WTC11 (cell line): Measurements from ENCODE around the gene KLC1. TPM values are rescaled to one million over a fixed set of nuclear protein-coding genes. Genes with fewer than 3 reads are reported as not detected.
A peak's percentile ranks its signal among the peaks of the same experiment; 100 is the strongest.

Experiments
- ATAC-seq: fragments of 200-7000 bp; cut with Tn5 transposase; 2 replicates; pipeline ENCODE4 v1.10.0; 2021; ENCODE audit warnings: mild to moderate bottlenecking, moderate library complexity
- CTCF ChIA-PET: fragments of 300-600 bp; sonication (Branson Sonifier 250); formaldehyde crosslinking; loops from one replicate; lab custom pipeline; 2021; ENCODE audit warnings: antibody characterized with exemption; lab: Charles Lee
- POLR2A ChIA-PET: fragments of 350-600 bp; sonication (Branson Sonifier 250); formaldehyde crosslinking; loops from one replicate; lab custom pipeline; 2021; ENCODE audit warnings: antibody characterized with exemption; lab: Charles Lee
- DNase-seq: peaks from one replicate; pipeline ENCODE4 v3.0.0; 2021; ENCODE audit warnings: low spot score
- H3K27ac Mint-ChIP-seq: 2 replicates; pipeline ENCODE4 v1.8.0; 2021; ENCODE audit warnings: mixed read lengths
- H3K27me3 Mint-ChIP-seq: 2 replicates; pipeline ENCODE4 v1.8.0; 2021; ENCODE audit warnings: low read depth, mild to moderate bottlenecking, moderate library complexity, mixed read lengths
- H3K36me3 Mint-ChIP-seq: 2 replicates; pipeline ENCODE4 v1.8.0; 2021; ENCODE audit warnings: mixed read lengths
- H3K4me1 Mint-ChIP-seq: 2 replicates; pipeline ENCODE4 v1.8.0; 2022; ENCODE audit warnings: mixed read lengths
- H3K4me3 Mint-ChIP-seq: 2 replicates; pipeline ENCODE4 v1.8.0; 2021; ENCODE audit warnings: mild to moderate bottlenecking, moderate library complexity, mixed read lengths
- H3K9me3 Mint-ChIP-seq: 2 replicates; pipeline ENCODE4 v1.8.0; 2021; ENCODE audit warnings: mixed read lengths
- ATF6 ChIP-seq: sonication (generic); formaldehyde crosslinking; IDR thresholded peaks from 2 replicates; pipeline ENCODE4 v1.8.1; 2023; ENCODE audit warnings: mild to moderate bottlenecking, missing genetic modification reagents
- FOXP1 ChIP-seq: sonication (generic); formaldehyde crosslinking; IDR thresholded peaks from 2 replicates; pipeline ENCODE4 v1.8.0; 2022; ENCODE audit warnings: missing genetic modification reagents, mild to moderate bottlenecking, moderate library complexity, borderline replicate concordance
- IRF2 ChIP-seq: sonication (generic); formaldehyde crosslinking; IDR thresholded peaks from 2 replicates; pipeline ENCODE4 v1.8.0; 2022; ENCODE audit warnings: low read depth, missing genetic modification reagents, borderline replicate concordance
- OVOL2 ChIP-seq: fragments of 250-450 bp; sonication (Bioruptor Pico); IDR thresholded peaks from 2 replicates; pipeline ENCODE4 v1.9.0; 2021; ENCODE audit warnings: mild to moderate bottlenecking, borderline replicate concordance
- SP1 ChIP-seq: sonication (generic); formaldehyde crosslinking; conservative IDR thresholded peaks from 2 replicates; pipeline ENCODE4 v1.8.1; 2022; ENCODE audit warnings: missing genetic modification reagents
- ZNF263 ChIP-seq: sonication (generic); formaldehyde crosslinking; IDR thresholded peaks from 2 replicates; pipeline ENCODE4 v1.8.1; 2022; ENCODE audit warnings: low read depth, mild to moderate bottlenecking, moderate library complexity, missing genetic modification reagents
- ZNF317 ChIP-seq: sonication (generic); formaldehyde crosslinking; IDR thresholded peaks from 2 replicates; pipeline ENCODE4 v1.8.1; 2023; ENCODE audit warnings: low read depth, mild to moderate bottlenecking, moderate library complexity, missing genetic modification reagents, borderline replicate concordance
- ZNF423 ChIP-seq: fragments of 250-450 bp; sonication (Bioruptor Pico); IDR thresholded peaks from 2 replicates; pipeline ENCODE4 v2.1.2; 2022; ENCODE audit warnings: mild to moderate bottlenecking, moderate library complexity
- ZNF532 ChIP-seq: fragments of 250-450 bp; sonication (Bioruptor Pico); IDR thresholded peaks from 2 replicates; pipeline ENCODE4 v1.9.0; 2021; ENCODE audit warnings: mild to moderate bottlenecking, borderline replicate concordance
- total RNA-seq: library from RNA; stranded (reverse); gene quantifications from 3 replicates; pipeline ENCODE4 v1.2.3, GENCODE V29; 2021
- TF ChIP-seq, protein P1 (sequence below): sonication (generic); formaldehyde crosslinking; conservative IDR thresholded peaks from 2 replicates; pipeline ENCODE4 v1.8.1; 2022; ENCODE audit warnings: mild to moderate bottlenecking, missing genetic modification reagents
- TF ChIP-seq, protein P2 (sequence below): fragments of 250-450 bp; sonication (Bioruptor Pico); IDR thresholded peaks from 2 replicates; pipeline ENCODE4 v1.9.0; 2021; ENCODE audit warnings: mild to moderate bottlenecking
- TF ChIP-seq, protein P3 (sequence below): sonication (generic); formaldehyde crosslinking; conservative IDR thresholded peaks from 2 replicates; pipeline ENCODE4 v1.8.1; 2023; ENCODE audit warnings: mild to moderate bottlenecking, low read depth, missing genetic modification reagents, moderate library complexity

KLC1 gene
- total RNA-seq, 1 experiment from 2014 or later, result 171 TPM

- no peak for ATAC-seq
- Mint-ChIP-seq H3K36me3 (peaks cover 12% of the 10 kb centered on the region; the same call in 1 of the 2 replicates), H3K9me3 (no peaks in the 10 kb centered on the region), H3K4me3 (no peak overlapping the region), H3K27ac (no peak overlapping the region), H3K4me1 (peaks cover 13% of the 10 kb centered on the region), H3K27me3 (no peaks in the 10 kb centered on the region; the same call in 1 of the 2 replicates)
- DNase-seq, result no peak
- POLR2A ChIA-PET, result no interaction called here
- TF ChIP-seq FOXP1 (peak; percentile 30; the same call in 1 of the 2 replicates), ZNF423 (CRISPR knock-in tag) (no peak)
- CTCF ChIA-PET, result interaction anchor here (0.7 kb wide), 1 partner anchor 18 kb away, joined by 3 read pairs; no protein-coding TSS in a partner anchor
These were observed 68.8 kb downstream of the KLC1 start for GRCh38 chr14:103697603-103698379.

GRCh38 chr14:103698380-103699260 lies 69.6 kb downstream of the KLC1 start:
- ChIA-PET POLR2A (no interaction called here), CTCF (no interaction called here)
- Mint-ChIP-seq H3K27ac (no peak overlapping the region), H3K27me3 (no peaks in the 10 kb centered on the region; the same call in 1 of the 2 replicates), H3K9me3 (no peaks in the 10 kb centered on the region), H3K36me3 (peaks cover 17% of the 10 kb centered on the region; the same call in 1 of the 2 replicates), H3K4me3 (no peak overlapping the region), H3K4me1 (peaks cover 15% of the 10 kb centered on the region)
- DNase-seq, result no peak
- ATAC-seq, result peak; percentile 7
- TF ChIP-seq, protein P1, sequence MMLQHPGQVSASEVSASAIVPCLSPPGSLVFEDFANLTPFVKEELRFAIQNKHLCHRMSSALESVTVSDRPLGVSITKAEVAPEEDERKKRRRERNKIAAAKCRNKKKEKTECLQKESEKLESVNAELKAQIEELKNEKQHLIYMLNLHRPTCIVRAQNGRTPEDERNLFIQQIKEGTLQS, result no peak
- TF ChIP-seq SP1 (CRISPR knock-in tag), result no peak
- no peak for TF ChIP-seq ZNF263
- no peak for TF ChIP-seq ZNF317
- TF ChIP-seq IRF2 (CRISPR knock-in tag), result no peak
- TF ChIP-seq OVOL2 (CRISPR knock-in tag), result no peak
- TF ChIP-seq, protein P2, sequence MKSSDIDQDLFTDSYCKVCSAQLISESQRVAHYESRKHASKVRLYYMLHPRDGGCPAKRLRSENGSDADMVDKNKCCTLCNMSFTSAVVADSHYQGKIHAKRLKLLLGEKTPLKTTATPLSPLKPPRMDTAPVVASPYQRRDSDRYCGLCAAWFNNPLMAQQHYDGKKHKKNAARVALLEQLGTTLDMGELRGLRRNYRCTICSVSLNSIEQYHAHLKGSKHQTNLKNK (CRISPR knock-in tag), result no peak
- no peak for TF ChIP-seq ATF6 (CRISPR knock-in tag)
- TF ChIP-seq ZNF532 (CRISPR knock-in tag), result no peak
- TF ChIP-seq, protein P3, sequence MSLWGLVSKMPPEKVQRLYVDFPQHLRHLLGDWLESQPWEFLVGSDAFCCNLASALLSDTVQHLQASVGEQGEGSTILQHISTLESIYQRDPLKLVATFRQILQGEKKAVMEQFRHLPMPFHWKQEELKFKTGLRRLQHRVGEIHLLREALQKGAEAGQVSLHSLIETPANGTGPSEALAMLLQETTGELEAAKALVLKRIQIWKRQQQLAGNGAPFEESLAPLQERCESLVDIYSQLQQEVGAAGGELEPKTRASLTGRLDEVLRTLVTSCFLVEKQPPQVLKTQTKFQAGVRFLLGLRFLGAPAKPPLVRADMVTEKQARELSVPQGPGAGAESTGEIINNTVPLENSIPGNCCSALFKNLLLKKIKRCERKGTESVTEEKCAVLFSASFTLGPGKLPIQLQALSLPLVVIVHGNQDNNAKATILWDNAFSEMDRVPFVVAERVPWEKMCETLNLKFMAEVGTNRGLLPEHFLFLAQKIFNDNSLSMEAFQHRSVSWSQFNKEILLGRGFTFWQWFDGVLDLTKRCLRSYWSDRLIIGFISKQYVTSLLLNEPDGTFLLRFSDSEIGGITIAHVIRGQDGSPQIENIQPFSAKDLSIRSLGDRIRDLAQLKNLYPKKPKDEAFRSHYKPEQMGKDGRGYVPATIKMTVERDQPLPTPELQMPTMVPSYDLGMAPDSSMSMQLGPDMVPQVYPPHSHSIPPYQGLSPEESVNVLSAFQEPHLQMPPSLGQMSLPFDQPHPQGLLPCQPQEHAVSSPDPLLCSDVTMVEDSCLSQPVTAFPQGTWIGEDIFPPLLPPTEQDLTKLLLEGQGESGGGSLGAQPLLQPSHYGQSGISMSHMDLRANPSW (CRISPR knock-in tag), result no peak
